Measurements from ENCODE around the gene GDF2.
A peak's percentile ranks its signal among the peaks of the same experiment; 100 is the strongest.

Gene GDF2

GRCh38 chr10:47335906-47336305, 13.7 kb downstream of the GDF2 start:
- DNase-seq, result no peak

- DNase-seq, result no peak
Measured at GRCh38 chr10:47336387-47337134, 14.3 kb downstream of the GDF2 start.

GRCh38 chr10:47337310-47337709, 15.1 kb downstream of the GDF2 start:
- no peak for DNase-seq

- DNase-seq, result no peak
Measured at GRCh38 chr10:47339186-47339735, 17.0 kb downstream of the GDF2 start.

- no peak for DNase-seq
Measured at GRCh38 chr10:47339759-47340607, 17.7 kb downstream of the GDF2 start.

- peak in 1 of 2 experiments; percentile 21 for DNase-seq
Measured at GRCh38 chr10:47340608-47341170, 18.4 kb downstream of the GDF2 start.

- no peak for DNase-seq
Measured at GRCh38 chr10:47344996-47345870, 23.0 kb downstream of the GDF2 start.

GRCh38 chr10:47346581-47347302, 24.5 kb downstream of the GDF2 start:
- DNase-seq, result no peak

GRCh38 chr10:47347303-47347675, 25.0 kb downstream of the GDF2 start:
- DNase-seq, result no peak

- no peak for DNase-seq
Measured at GRCh38 chr10:47348138-47348651, 25.9 kb downstream of the GDF2 start, which contains the start of gene RBP3. TSS of gene RBP3 (plus strand) at chr10:47348363. CDS start at chr10:47348485, 122 bp downstream.

- no peak for DNase-seq
Measured at GRCh38 chr10:47348661-47349470, 26.6 kb downstream of the GDF2 start.

GRCh38 chr10:47349516-47349915, 27.3 kb downstream of the GDF2 start:
- no peak for DNase-seq

GRCh38 chr10:47349941-47350371, 27.7 kb downstream of the GDF2 start:
- DNase-seq, result no peak

- DNase-seq, result no peak
Measured at GRCh38 chr10:47350671-47351640, 28.7 kb downstream of the GDF2 start.

GRCh38 chr10:47351899-47352815, 29.9 kb downstream of the GDF2 start:
- DNase-seq, result no peak

- no peak for DNase-seq
Measured at GRCh38 chr10:47353351-47353750, 31.1 kb downstream of the GDF2 start.

- peak in 1 of 2 experiments; percentile 8 for DNase-seq
Measured at GRCh38 chr10:47354165-47354564, 31.9 kb downstream of the GDF2 start.

GRCh38 chr10:47354900-47355299, 32.6 kb downstream of the GDF2 start:
- DNase-seq, result no peak

Measured in SW 1271 (cell line).